PC-3 (cell line): ENCODE data around the gene TMOD2.

Experiments used
- EZH2 ChIP-seq: fragments of 300-600 bp; sonication (generic); IDR thresholded peaks from one replicate; pipeline ENCODE4 v1.6.1; 2017; ENCODE audit warnings: antibody characterized with exemption, mild to moderate bottlenecking, low read length; ENCODE audit not compliant: unreplicated experiment
- TF ChIP-seq, protein P1 (sequence below): fragments of 300-600 bp; sonication (generic); conservative IDR thresholded peaks from 2 replicates; pipeline ENCODE4 v1.5.1; 2017; ENCODE audit warnings: antibody characterized with exemption, low read depth, mild to moderate bottlenecking, low read length

DNA sequence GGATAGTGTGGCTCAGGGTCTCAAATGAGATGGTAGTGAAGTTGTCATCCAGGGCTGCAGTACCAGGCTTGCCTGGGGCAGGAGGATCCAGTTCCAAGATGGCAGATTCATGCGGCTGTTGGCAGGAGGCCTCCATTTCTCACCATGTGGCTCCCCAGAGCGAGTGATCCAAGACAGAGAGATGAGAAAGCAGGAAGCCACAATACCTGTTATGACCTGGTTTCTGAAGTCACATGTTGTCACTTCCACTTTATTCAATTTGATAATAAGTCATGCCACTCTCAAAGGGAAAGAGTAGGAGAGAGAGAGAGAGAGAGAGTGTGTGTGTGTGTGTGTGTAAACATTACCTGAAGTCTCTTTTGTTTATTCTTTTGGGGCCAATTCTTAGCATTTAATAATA is 30.1 kb downstream of the TMOD2 start:
- TF ChIP-seq, protein P1, sequence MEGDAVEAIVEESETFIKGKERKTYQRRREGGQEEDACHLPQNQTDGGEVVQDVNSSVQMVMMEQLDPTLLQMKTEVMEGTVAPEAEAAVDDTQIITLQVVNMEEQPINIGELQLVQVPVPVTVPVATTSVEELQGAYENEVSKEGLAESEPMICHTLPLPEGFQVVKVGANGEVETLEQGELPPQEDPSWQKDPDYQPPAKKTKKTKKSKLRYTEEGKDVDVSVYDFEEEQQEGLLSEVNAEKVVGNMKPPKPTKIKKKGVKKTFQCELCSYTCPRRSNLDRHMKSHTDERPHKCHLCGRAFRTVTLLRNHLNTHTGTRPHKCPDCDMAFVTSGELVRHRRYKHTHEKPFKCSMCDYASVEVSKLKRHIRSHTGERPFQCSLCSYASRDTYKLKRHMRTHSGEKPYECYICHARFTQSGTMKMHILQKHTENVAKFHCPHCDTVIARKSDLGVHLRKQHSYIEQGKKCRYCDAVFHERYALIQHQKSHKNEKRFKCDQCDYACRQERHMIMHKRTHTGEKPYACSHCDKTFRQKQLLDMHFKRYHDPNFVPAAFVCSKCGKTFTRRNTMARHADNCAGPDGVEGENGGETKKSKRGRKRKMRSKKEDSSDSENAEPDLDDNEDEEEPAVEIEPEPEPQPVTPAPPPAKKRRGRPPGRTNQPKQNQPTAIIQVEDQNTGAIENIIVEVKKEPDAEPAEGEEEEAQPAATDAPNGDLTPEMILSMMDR = no peak
- TF ChIP-seq EZH2 = no peak
